ENCODE measurements around the gene ADK.
A peak's percentile ranks its signal among the peaks of the same experiment; 100 is the strongest.
"Not testable (repeated sequence)": the region's sequence is repeated elsewhere in the genome, so short reads cannot be mapped to it uniquely, and the experiment has no call there.

The ADK gene

DNA sequence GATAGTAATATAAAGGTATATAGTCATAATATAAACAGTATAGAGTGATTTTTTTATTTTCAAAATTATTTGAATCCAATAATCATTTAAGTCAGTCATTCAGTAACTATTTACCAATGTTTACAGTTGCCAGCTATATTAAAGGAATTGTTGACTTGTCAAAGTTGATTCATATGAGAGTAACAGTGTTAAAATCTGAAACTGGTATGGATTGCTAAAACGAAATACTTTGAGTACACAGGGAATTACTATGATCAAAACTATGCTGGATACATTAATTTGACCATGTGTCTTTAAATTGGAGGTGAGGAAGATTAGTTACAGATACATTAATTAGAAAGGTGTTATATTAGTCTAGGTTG is 282.6 kb downstream of the ADK start:
- no peak for DNase-seq

- DNase-seq, result peak; percentile 12
Observed at GRCh38 chr10:74433993-74434392, 283.0 kb downstream of the ADK start.

DNA sequence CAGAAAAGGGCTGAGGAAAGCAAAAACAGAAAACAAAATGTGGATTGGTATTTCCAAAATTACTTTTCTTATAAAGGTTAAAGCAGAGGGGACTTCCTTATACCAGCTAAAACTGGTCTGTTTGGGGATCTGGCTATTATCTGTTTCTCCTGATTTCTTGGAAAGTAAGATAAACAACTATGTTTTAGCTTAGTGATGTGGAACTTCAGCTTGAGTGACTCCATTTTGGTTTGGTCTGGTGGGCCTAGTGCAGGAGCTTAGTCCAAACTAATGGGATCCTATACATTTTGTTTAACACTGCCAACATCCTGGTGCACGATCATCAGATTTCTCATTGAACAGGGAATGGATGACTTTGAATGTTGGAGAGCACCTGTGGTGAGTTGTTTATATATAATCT is 283.5 kb downstream of the ADK start:
- no peak for DNase-seq

- DNase-seq, result no peak
Observed at GRCh38 chr10:74436523-74437170, 285.6 kb downstream of the ADK start.

- peak; percentile 59 for DNase-seq
Observed at GRCh38 chr10:74437822-74438221, 286.8 kb downstream of the ADK start.

- DNase-seq, result peak; percentile 54
Observed at GRCh38 chr10:74439213-74439612, 288.2 kb downstream of the ADK start.

DNA sequence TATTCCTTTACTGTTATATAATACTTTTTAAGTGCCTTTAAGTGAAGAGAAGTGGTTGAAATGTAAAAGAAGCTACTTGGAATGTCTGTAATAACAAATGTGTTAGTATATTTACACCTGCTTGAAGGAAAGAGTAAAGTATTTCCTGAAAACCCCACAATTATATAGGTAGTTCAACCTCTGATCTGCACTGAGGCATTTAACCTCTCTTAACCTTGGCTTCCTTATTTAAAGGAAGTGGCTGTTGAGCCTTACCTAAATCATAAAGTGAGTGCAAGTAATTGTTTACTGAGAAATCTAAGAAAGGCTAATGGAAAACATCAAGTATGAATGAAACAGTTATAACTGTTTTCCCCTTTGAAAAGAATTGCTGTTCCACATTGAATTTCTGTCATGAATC is 294.5 kb downstream of the ADK start:
- no peak for DNase-seq

DNA sequence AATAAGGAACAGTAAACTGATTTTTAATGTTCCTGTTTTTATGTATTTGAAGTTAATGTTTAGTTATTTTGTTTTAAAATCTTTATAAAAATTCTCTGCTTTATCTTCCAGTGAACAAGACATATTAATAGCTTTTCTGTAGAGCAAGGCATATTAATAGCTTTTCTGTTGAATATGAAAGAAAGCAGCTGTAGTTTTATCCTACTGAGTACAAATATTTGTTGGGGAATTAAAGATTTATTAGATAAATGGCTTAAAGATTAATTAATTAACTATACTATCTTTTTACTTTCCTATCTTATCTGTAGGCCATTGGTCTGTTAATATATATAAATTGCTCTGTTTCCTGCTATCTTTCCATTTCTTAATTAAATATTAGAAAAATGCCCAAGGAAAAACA is 299.6 kb downstream of the ADK start:
- DNase-seq, result no peak

DNA sequence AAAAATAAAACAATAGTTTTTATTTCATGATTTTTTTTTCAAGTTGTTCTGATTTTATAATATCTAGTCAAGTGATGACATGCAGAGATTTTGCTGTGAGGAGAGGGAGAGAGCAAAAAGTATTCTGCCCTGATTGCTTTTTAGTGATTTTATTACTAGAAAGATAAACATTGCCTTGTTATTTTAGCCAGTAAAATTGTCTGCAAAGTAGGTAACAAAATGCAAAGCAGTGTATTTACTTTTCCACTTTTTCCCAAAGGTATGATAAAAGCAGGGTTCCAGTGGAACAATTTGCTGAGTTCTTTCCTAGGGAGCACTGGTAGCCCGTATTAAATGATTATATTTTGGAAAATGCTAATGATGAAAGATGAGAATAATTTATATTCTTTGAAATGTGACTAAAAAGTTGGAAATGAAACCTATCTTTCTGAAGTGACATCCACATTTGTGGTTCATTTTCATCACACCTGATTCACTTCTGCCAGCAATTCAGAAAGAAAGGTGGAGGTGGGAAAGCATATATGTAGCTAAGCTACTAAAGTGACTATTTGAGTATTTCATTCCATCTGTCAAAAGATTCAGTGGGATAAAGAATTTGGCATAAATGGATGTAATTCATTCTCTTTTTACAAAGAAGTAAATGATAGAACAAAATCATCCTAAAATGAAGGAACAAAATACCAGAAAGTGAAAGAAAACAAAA is 300.3 kb downstream of the ADK start:
- DNase-seq, result no peak

- DNase-seq, result no peak
Observed at GRCh38 chr10:74453169-74453568, 302.1 kb downstream of the ADK start.

DNA sequence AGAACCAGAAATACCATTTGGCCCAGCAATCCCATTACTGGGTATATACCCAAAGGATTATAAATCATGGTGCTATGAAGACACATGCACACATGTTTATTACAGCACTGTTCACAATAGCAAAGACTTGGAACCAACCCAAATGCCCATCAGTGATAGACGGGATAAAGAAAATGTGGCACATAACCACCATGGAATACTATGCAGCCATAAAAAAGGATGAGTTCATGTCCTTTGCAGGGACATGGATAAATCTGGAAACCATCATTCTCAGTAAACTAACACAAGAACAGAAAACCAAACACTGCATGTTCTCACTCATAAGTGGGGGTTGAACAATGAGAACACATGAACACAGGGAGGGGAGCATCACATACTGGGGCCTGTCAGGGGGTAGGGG is 306.5 kb downstream of the ADK start:
- DNase-seq, result not testable (repeated sequence)

DNA sequence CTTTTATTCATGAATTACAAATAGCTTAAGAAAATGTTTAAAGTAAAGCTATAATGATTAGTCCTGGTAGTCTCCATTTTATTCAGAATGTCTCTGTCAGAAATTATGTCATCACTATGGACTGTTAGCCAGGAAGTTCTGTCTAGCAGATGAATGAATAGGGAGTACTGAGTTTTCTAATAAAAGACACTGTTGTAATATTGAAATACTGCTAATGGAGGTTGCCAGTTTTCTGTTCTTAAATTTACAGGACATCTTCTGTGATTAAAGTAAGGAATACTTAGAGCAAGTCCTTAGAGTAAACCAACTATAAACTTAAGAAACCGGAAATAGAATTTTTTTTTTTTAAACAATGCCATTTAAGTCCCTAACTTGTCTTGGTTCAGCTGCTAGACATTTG is 309.8 kb downstream of the ADK start:
- peak; percentile 40 for DNase-seq

- DNase-seq, result no peak
Observed at GRCh38 chr10:74474022-74474713, 323.1 kb downstream of the ADK start.

DNA sequence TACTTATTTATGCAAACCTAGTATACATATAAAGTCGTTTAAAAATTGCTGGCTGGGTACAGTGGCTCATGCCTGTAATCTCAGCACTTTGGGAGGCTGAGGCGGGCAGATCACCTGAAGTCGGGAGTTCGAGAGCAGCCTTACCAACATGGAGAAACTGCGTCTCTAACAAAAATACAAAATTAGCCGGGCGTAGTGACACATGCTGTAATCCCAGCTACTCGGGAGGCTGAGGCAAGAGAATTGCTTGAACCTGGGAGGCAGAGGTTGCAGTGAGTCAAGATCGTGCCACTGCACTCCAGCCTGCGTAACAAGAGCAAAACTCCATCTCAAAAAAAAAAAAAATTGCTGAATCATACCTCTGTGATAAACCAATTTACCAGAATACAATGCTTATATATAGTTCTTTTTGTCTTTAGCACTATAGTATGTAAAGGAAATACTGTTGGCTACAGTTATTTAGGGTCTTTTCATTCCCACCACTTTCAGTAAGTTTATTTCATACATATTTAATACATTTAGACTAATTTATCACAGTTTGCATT is 325.2 kb downstream of the ADK start:
- not testable (repeated sequence) for DNase-seq

DNA sequence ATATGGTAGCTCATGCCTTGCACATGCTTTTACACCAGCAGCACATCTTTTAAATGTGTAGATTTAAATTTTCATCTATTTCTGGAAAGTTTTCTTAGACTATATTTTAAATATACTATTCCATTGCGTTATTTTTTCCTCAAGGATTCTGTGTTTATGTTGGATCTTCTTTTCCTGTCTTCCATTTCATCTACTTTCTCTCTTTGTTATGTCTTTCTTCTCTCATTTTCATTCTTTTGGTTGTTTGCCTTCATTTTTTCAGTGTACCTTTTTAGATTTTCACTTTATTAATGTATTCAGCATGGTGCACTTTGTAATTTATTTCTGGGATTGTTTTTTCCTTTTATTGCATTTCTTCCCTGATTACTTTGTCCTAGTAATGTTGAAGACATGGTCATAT is 329.8 kb downstream of the ADK start:
- no peak for DNase-seq

DNA sequence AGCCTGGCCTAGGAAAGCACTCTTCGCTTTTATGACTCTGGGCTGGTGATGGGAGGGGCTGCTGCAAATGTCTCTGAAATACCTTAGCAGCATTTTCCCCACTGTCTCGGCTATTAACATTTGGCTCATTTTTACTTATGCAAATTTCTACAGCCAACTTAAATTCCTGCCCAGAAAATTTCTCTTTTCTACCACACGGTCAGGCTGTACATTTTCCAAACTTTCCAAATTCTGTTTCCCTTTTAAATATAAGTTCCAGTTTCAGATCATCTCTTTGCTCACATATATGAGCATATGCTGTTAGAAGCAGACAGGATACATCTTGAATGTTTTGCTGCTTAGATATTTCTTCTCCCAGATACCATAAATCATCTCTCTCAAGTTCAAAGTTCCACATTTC is 332.3 kb downstream of the ADK start:
- DNase-seq, result no peak

- DNase-seq, result no peak
Observed at GRCh38 chr10:74485283-74485682, 334.3 kb downstream of the ADK start.

DNA sequence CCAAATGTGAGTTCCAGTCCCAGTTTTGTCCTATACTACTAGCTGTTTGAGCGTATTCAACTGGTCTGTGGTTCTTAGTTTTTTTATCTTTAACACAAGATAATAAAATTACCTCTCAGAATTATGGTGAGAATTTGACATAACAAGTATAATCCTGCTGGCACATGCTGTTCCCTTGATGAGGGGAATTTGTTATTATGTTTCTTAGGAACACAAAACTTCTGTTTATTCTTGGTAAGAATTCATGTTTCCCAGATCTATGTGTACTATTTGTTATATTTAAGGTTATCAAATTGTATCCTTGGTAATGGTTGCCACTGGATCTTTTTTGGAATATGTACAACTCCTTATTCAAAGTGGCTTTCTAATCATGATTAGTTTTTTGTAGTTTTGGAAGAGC is 335.6 kb downstream of the ADK start:
- DNase-seq, result no peak

DNA sequence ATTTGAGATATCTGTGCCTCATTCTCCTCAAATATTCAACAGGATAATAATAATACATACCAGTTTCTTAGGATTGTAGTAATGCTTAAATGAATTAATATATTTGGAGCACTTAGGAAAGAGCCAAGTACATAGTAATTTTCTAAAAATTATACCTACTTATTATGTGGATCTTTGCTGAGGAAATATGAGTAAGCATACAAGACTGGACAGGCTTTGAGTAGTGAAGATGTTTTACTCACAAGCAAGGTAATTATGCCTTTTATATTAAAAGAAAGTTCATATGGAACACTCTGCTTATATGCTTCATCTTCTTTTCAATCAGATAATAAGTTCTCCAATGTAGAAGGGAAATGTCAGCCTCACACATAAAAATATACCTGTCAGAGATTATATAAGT is 337.9 kb downstream of the ADK start:
- DNase-seq, result no peak

- no peak for DNase-seq
Observed at GRCh38 chr10:74490551-74490950, 339.5 kb downstream of the ADK start.

DNA sequence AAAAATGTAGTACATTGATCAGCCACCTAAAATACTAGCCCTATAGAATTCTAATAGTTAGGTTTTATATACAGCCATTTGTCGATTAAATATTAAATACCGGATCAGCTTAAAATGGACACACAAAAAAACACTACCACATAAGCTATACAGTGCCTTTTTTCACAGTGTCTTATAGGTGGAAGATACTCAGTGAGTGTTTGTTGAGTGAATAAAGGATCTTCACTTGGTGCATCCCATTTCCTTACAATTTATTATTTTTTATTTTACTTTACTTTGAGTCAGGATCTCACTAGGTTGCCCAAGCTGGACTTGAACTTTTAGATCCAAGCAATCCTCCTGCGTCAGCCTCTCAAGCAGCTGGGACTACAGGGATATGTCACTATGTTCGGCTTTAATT is 340.0 kb downstream of the ADK start:
- DNase-seq, result no peak

- DNase-seq, result not testable (repeated sequence)
Observed at GRCh38 chr10:74496276-74496675, 345.3 kb downstream of the ADK start.

DNA sequence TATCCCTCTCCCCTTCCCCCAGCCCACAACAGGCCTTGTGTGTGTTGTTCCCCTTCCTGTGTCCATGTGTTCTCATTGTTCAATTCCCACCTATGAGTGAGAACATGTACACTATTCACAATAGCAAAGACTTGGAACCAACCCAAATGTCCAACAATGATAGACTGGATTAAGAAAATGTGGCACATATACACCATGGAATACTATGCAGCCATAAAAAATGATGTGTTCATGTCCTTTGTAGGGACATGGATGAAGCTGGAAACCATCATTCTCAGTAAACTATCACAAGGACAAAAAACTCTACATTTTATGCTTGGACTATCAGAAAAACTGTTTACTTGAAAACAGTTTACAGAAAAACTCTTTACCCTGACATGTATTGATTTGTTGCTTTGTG is 347.6 kb downstream of the ADK start:
- not testable (repeated sequence) for DNase-seq

Measured in NCI-H226 (cell line).